ENCODE data around the gene HMG20B. TPM values are rescaled to one million over a fixed set of nuclear protein-coding genes. Genes with fewer than 3 reads are reported as not detected.

HMG20B gene
- total RNA-seq, 1 donor from 2014 or later = 149 TPM

DNA sequence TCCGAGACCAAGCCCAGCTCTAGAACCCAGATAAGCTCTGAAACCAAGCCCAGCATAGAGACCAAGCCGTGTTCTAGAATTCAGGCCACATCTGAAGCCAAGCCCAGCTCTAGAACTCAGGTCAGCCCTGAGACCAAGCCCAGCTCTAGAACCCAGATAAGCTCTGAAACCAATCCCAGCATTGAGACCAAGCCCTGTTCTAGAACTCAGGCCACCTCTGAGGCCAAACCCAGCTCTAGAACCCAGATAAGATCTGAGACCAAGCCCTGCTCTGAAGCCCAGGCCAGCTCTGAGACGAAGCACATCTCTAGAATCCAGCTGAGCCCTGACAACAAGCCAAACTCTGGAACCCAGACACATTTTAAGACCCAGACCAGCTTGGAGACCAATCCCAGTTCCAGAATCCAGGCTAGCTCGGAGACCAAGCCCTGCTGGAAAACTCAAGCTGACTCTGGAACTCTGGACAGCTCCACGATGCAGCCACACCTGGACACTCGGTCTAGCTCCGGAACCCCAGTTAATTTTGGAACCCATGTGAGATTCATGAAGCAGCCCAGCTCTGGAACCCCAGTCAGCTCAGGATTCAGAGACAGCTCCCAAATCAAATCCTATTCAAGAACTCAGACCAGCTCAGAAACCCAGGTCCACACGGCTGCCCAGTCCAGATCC is 18.4 kb downstream of the HMG20B start:
- DNase-seq (ENCODE audit: low spot score in 2 of 2) = no peak
- H3K27ac ChIP-seq = peak overlapping the region; percentile 10 to 76

DNA sequence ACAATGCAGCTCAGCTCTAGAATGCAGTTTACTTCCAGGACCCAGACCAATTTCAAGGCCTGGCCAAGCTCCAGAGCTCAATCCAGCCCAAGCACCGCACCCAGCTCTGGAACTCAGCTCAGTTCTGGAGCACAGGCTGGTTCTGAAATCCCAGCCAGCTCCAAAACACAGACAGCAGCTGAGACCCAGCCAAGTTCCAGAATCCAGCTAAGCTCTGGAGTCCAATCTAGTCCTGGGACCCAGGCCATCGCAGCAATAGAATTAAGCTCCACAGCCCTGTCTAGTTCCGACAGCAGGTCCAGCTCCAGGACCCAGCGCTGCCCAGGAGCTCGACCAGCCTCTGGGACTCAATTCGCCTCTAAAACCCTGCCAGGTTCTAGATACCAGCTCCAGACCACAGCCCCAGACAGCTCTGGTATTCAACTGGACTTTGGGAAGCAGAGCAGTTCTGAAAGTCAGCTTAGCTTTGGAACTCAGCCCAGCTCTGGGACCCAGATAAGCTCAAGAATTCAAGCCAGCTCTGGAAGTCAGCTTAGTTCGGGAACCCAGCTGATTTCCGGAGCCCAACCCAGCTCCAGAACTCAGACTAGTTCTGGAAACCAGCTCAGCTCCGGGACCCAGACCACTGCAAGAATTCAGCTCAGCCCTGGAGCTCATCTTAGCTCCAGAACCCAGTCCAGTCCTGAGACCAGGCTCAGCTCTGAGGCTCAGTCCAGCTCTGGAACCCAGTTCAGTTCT is 19.3 kb downstream of the HMG20B start:
- peak overlapping the region; percentile 67 to 76 for H3K27ac ChIP-seq
- intact Hi-C loops (cut with DNase I) = no loop called here
- H3K4me1 ChIP-seq = no peaks in the 10 kb centered on the region
- H3K4me3 ChIP-seq = no peak overlapping the region
- DNase-seq (ENCODE audit: low spot score in 2 of 2) = no peak
- TF ChIP-seq, protein P1, sequence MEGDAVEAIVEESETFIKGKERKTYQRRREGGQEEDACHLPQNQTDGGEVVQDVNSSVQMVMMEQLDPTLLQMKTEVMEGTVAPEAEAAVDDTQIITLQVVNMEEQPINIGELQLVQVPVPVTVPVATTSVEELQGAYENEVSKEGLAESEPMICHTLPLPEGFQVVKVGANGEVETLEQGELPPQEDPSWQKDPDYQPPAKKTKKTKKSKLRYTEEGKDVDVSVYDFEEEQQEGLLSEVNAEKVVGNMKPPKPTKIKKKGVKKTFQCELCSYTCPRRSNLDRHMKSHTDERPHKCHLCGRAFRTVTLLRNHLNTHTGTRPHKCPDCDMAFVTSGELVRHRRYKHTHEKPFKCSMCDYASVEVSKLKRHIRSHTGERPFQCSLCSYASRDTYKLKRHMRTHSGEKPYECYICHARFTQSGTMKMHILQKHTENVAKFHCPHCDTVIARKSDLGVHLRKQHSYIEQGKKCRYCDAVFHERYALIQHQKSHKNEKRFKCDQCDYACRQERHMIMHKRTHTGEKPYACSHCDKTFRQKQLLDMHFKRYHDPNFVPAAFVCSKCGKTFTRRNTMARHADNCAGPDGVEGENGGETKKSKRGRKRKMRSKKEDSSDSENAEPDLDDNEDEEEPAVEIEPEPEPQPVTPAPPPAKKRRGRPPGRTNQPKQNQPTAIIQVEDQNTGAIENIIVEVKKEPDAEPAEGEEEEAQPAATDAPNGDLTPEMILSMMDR (IDR thresholded peaks at IDR 0.05) = no peak
- H3K36me3 ChIP-seq = peaks cover 33 to 43% of the 10 kb centered on the region in 2 donors
- H3K9me3 ChIP-seq = no peaks in the 10 kb centered on the region
- no peaks in the 10 kb centered on the region for H3K27me3 ChIP-seq

More for the DNA sequence above, 18.4 kb downstream of the HMG20B start:
- no peaks in the 10 kb centered on the region for H3K9me3 ChIP-seq
- TF ChIP-seq, protein P1 (IDR thresholded peaks at IDR 0.05) = no peak
- H3K27me3 ChIP-seq = no peaks in the 10 kb centered on the region
- H3K36me3 ChIP-seq = peaks cover 27 to 38% of the 10 kb centered on the region in 2 donors
- intact Hi-C loops (cut with DNase I) = no loop called here
- peaks cover 0 to 2% of the 10 kb centered on the region in 2 donors for H3K4me1 ChIP-seq
- H3K4me3 ChIP-seq = no peak overlapping the region

DNA sequence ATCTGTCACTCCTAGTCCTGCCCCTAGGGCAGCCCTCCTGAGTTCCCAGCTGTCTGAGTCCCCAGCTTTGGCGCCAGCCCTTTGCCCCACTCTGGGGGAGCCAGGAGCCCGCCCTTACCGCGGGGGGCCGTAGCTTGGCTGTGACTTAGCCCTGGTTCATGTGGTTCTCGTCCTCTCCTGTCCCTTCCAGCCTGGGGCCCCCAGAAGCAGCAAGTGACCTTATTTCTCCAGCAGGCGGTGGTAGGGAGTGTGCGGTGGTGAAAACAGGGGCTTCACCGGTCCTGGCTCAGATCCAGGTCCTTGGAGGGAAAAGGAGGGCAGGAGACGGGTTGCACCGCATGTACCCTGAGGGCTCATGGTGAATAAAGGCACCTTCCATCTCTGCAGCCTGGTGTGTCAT is 20.4 kb downstream of the HMG20B start:
- TF ChIP-seq, protein P1 (IDR thresholded peaks at IDR 0.05) = no peak

DNA sequence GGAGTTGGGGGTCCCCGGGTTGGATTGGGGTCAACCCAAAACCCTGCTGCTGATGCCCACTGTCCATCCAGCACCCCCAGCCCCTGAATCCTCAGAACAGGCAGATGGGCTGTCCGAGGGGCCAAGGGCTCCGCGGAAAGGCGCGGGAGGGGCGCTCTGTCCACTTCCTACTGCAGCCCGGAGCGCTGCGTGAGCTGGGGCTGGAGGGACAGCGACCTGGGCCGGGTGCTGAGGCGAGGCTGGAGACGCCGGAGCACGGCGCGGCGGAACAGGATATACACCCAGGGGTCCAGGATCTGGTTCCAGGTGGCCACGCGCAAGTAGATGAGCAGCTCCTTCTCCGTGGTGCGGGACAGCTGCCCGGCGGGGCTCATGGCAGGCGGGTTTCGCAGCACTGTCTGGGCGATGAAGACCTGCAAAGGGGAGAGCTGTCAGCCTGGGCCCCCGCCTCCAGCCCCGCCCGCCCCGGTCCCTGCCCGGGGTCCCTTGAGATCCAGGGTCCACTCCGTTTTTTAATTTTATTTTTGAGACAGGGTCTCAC is 22.8 kb downstream of the HMG20B start:
- intact Hi-C loops (cut with DNase I) = no loop called here
- TF ChIP-seq, protein P1 (IDR thresholded peaks at IDR 0.05) = no peak
- no peak overlapping the region for H3K27ac ChIP-seq
- H3K27me3 ChIP-seq = no peaks in the 10 kb centered on the region
- H3K36me3 ChIP-seq = peaks cover 60% of the 10 kb centered on the region in 2 donors
- H3K4me3 ChIP-seq = no peak overlapping the region
- DNase-seq (ENCODE audit: low spot score in 2 of 2) = no peak
- H3K4me1 ChIP-seq = peaks cover 0 to 4% of the 10 kb centered on the region in 2 donors
- H3K9me3 ChIP-seq = no peaks in the 10 kb centered on the region

More for the DNA sequence above, 20.4 kb downstream of the HMG20B start:
- intact Hi-C loops (cut with DNase I) = no loop called here
- H3K9me3 ChIP-seq = no peaks in the 10 kb centered on the region
- H3K27ac ChIP-seq = peak overlapping the region; percentile 67 to 76
- DNase-seq (ENCODE audit: low spot score in 2 of 2) = no peak
- H3K36me3 ChIP-seq = peaks cover 39 to 54% of the 10 kb centered on the region in 2 donors
- H3K27me3 ChIP-seq = no peaks in the 10 kb centered on the region
- H3K4me3 ChIP-seq = no peak overlapping the region
- no peaks in the 10 kb centered on the region for H3K4me1 ChIP-seq

DNA sequence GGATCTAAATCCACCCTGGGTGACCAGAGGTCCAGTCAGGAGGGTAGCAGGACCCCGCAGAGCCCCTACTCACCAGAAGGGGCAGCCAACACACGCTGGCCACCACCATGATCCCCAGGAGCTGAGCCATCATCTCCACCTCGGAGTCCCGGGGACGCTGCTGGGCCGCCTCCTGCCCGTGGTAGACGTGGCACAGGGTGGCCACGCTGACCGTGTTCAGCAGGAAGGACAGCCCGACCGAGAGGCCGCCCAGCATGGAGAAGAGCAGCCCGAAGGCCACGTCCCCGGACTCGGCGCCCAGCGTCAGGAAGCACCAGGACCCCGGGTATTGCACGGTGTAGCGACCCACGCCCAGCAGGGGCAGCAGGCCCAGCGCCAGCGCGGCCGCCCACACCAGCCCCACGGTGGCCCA is 27.0 kb downstream of the HMG20B start:
- no peak for DNase-seq (ENCODE audit: low spot score in 2 of 2)
- intact Hi-C loops (cut with DNase I) = no loop called here

More for the DNA sequence above, 27.0 kb downstream of the HMG20B start:
- TF ChIP-seq, protein P1 (IDR thresholded peaks at IDR 0.05) = no peak
- Histone ChIP-seq H3K4me1 (peaks cover 16 to 42% of the 10 kb centered on the region in 2 donors), H3K27ac (peak overlapping the region; percentile 27 to 99), H3K27me3 (no peaks in the 10 kb centered on the region), H3K9me3 (no peaks in the 10 kb centered on the region), H3K36me3 (peaks cover 46 to 48% of the 10 kb centered on the region in 2 donors), H3K4me3 (no peak overlapping the region)
